GM12874 (cell line): ENCODE data around the gene MBOAT2.

Experiments
- CTCF ChIP-seq: IDR thresholded peaks from 2 replicates; pipeline ENCODE4 v1.5.1; 2011; ENCODE audit warnings: low read depth, mild to moderate bottlenecking, control low read depth, low read length, moderate library complexity; ENCODE audit not compliant: insufficient read depth

The MBOAT2 gene

GRCh38 chr2:8862230-8862629, 141.3 kb downstream of the MBOAT2 start:
- no peak for TF ChIP-seq CTCF

GRCh38 chr2:8861797-8862196, 141.7 kb downstream of the MBOAT2 start:
- no peak for TF ChIP-seq CTCF

- TF ChIP-seq CTCF, result no peak
Measured at GRCh38 chr2:8860239-8860638, 143.2 kb downstream of the MBOAT2 start.

- no peak for TF ChIP-seq CTCF
Measured at GRCh38 chr2:8858910-8859309, 144.6 kb downstream of the MBOAT2 start.

- no peak for TF ChIP-seq CTCF
Measured at GRCh38 chr2:8858264-8858663, 145.2 kb downstream of the MBOAT2 start.

GRCh38 chr2:8857709-8858108, 145.8 kb downstream of the MBOAT2 start:
- no peak for TF ChIP-seq CTCF

- TF ChIP-seq CTCF, result no peak
Measured at GRCh38 chr2:8856176-8856575, 147.3 kb downstream of the MBOAT2 start.

- TF ChIP-seq CTCF, result no peak
Measured at GRCh38 chr2:8855010-8855409, 148.5 kb downstream of the MBOAT2 start.
